SIG-M5 (cell line): ENCODE results near the gene TMEM82.

Source experiments
- DNase-seq: peaks from one replicate; lab custom pipeline; 2025; lab: John Stamatoyannopoulos, UW

TMEM82 gene

DNA sequence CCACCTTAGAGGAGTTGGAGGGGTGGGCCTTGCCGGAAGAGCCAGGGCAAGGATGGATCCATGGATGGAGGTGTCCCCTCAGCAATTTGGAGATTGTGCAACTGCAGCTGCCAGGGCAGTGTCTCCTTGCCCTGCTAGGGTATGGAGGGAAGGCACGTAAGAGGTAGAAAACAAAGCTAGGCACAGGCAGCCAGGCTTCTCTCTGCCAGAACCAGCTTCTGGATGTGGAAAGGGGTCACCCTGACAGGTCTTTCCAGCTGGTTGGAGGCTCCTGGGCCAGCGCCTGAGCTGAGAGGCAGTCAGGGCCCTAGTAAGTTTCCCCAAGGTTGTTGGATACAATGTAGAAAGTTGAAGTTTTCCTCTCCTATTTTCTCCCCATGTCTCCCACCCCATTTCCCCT is 21.4 kb upstream of the TMEM82 start:
- DNase-seq: no peak

DNA sequence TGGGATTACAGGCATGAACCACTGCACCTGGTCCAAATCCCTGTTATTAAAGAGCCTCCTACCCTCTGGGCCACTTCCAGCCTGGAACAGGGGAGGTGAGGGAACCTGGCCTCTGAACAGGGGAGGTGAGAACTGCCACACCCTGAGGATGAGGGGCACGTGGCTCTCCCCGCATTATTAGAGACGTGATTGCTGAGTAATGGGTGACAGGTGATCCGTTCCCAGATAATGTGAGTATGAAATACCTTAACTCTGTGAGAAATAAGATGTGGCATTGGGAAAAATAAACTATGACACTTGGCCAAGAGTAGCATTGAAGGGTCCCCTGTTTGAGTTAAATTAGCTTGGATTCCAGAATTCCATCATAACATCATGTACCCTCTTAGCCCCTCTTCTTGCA is 19.9 kb upstream of the TMEM82 start:
- no peak for DNase-seq

DNA sequence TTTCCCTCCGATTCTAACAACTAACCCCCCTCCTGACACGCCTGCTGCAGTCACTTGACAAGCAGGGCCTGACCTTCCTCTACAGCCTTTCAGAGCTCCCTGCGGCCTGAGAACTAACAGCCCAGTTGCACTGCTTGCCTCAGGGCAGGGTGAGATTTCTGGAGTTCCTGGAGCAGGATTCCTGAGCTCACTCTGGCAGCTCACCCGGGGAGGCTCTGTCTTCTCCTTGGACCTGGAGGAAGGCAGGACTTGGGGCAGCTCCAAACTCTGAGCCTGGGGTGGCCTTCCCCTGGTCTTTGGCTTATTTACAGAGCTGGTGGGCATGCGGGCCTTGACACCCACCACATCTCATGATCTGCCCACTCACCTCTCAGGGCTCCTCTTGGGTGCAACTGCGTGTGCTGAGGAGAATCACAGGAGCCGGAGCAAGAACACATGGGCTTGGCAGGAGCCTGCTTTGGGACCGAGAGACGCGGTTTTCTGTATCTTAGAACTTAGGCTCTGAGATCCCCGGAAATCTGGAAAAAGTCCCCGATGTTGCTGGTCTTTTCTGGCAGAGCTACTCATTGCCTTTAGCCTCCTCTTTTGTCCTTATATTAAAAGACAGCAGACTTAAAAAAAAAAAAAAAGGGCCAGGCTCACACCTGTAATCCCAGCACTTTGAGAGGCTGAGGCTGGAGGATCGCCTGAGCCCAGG is 19.3 kb upstream of the TMEM82 start:
- DNase-seq: no peak

DNA sequence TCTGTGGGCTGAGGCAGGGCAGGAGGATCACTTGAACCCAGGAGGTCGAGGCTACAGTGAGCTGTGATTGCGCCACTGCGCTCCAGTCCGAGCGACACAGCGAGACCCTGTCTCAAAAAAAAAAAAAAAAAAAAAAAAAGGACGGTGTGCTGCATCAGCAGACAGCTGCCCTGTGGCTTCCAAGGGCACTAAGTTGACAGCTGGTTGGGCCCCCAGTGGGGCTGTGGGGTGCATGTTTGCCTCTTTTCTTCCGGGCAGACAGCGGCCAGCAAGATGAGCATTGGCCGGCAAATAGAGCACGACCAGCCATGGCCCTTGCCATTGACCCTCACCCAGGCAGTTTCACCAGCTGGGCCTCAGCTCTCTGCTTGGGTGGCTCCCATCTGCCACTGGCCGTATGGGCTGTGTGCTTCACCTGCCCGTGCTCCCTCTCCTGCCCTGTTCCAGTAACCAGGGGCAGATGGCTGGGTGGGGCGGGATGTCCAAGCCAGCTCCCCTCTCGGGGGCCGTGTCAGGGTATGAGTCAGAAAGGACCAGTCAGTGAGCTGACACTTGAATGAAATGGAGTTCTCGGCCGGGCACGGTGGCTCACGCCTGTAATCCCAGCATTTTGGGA is 18.6 kb upstream of the TMEM82 start:
- DNase-seq: no peak

DNA sequence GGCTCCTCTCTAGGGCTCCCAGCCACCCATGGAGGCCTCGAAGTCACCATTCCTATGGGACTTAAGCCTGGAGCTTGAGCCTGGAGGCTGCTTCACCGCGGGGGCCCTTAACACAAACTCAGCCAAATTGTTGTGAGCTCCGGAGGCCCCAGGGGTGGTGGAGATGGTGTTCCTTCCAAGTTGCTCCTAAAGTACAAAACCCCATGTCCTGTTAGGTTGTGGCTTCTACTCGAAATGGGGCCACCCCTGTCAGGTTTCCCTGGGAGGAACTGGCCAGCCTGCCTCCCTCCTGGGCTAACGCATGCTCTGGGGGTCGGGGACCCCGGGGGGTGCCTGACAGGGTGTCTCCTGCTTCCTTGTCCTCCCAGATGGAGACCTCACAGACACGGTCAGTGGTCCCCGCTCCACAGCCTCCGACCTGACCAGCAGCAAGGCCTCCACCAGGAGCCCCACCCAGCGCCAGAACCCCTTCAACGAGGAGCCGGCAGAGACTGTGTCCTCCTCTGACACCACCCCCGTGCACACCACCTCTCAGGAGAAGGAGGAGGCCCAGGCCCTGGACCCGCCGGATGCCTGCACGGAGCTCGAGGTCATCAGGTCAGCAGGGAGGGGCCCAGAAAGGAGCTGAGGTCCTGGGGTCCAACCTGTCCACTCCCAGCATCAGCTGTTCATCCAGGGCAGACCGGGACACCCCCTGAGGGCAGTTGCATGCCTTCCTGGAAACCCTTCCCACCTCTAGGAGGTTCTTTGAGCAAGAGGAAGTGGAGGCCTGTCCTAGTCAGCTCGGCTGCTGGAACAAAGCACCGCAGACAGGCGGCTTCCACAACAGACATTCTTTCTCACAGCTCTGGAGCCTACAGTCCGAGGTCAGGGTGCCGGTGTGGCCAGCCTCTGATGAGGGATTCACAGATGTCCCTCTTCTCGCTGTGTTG is 17.1 kb upstream of the TMEM82 start:
- no peak for DNase-seq

DNA sequence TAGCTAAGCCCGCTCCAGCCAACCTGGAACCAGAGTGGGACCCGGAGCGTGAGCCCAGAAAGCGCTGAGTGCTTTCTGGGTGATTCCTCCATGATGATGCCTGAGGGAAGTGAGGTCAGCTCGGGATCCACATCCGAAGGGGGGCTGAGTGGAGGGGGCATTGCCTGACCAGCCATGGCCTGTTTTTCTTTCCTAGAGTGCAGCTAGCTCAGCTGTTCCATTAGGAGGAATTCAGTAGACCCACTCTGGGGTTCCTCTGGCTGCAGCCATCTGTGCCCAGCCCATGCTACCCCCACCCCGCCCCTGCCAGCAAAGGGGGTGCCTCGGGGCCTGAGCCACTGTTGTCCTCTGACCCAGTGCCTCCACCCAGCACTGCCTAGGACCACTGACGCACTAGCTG is 15.8 kb upstream of the TMEM82 start:
- DNase-seq: no peak

DNA sequence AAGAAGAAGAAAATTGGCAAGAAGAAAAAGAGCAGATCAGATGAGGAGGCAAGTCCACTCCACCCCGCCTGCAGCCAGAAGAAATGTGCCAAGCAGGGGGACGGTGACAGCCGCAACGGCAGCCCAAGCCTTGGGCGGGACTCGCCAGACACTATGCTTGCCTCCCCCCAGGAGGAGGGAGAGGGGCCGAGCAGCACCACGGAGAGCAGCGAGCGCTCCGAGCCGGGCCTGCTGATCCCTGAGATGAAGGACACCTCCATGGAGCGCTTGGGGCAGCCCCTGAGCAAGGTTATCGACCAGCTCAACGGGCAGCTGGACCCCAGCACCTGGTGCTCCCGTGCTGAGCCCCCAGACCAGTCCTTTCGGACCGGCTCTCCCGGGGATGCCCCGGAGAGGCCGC is 15.3 kb upstream of the TMEM82 start:
- DNase-seq: no peak

DNA sequence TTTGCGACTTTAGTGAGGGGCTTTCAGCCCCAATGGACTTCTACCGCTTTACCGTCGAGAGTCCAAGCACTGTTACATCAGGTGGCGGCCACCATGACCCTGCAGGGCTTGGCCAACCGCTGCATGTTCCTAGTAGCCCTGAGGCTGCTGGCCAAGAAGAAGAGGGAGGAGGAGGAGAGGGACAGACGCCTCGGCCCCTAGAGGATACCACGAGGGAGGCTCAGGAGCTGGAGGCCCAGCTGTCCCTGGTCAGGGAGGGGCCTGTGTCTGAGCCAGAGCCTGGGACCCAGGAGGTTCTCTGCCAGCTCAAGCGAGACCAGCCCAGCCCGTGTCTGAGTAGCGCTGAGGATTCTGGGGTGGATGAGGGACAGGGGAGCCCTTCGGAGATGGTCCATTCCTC is 14.9 kb upstream of the TMEM82 start:
- no peak for DNase-seq

DNA sequence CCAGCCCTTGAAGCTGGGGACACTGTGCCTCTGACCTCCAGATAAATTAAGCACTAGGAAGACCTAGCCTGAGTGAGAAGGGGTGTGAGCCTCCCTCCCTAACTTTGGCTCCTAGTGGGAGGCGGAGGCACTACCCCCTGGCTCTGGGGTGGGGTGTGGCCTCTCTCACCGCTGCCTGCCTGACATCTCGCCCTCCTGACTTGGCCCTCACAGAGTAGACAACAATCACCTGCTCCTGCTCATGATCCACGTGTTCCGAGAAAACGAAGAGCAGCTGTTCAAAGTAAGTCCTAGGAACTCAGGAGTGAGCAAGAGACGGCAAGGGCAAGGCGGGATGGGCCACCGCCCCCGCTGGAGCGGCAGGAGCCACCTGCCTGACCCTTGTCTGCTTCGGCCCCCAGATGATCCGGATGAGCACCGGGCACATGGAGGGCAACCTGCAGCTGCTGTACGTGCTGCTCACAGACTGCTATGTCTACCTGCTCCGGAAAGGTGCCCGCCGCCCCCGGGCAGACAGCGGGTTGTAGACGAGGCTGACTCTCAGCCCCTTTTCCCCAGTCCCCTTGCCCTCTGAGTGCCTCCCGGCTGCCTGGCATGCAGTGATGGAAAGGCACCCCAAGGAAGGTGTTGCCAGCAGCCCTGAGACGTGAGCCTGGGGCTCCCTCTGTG is 14.3 kb upstream of the TMEM82 start:
- no peak for DNase-seq

DNA sequence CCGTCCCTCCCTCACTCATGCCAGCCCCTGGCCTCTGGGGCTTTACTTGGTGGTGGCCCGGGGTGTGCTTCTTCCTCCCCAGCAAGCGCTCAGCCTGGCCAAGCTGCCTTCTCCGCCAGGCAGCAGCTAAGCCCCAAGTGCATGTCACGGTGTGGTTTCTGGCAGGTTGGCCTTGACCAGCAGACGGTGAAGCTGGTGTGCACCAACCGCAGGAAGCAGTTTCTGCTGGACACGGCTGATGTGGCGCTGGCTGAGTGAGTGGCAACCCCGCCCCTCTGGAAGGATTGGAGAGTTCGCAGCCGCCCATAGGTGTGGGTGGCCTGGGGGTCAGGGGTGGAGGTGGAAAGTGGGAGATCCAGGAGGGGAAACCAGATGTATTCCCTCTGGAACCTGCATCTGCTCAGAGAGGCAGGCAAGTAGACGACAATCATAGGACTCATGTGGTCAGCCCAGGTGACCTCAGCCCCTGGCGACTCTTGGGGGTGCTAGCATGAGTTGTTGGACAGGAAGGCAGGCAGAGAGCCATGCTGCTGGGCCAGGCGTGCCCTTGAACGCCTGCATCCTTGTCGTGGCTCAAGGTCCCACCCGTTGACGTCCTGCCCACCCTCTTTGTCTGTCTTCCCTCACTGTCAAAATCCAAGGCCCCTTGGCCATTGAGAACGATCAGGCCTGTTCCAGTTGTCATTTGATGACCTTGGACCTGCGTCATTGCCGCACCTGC is 13.2 kb upstream of the TMEM82 start:
- DNase-seq: no peak

DNA sequence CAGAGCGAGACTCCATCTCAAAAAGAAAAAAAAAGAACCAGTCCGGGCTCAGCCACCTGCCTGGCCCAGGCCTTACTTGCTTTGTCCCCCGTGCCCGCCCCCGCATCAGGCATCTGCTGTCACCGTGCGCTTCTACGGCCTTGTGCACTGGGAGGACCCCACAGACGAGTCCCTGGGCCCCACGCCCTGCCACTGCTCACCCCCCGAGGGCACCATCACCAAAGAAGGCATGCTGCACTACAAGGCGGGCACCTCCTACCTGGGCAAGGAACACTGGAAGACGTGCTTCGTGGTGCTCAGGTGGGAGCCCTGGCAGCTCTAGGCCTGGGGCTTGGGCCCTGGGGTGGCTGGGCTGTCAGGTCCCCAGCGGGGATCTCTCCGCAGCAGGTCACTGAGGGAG is 11.9 kb upstream of the TMEM82 start:
- no peak for DNase-seq

DNA sequence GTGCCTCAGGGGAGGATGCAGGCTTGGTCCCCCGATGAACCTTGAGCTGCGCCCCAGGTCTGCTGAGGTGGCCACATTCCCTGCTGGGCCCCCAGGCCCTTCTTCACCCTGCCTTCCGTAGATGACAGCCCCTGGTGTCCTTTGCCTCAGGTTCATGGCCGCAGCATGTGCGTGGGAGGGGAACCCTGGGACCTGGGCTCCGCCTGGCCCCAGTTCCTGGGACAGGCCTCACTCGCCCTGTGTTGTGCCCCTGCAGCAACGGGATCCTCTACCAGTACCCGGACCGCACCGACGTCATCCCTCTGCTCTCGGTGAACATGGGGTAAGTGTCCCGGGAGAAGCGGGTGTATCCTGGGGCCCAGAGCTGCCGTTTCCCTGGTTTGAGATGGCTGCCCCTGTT is 11.4 kb upstream of the TMEM82 start:
- DNase-seq: no peak

DNA sequence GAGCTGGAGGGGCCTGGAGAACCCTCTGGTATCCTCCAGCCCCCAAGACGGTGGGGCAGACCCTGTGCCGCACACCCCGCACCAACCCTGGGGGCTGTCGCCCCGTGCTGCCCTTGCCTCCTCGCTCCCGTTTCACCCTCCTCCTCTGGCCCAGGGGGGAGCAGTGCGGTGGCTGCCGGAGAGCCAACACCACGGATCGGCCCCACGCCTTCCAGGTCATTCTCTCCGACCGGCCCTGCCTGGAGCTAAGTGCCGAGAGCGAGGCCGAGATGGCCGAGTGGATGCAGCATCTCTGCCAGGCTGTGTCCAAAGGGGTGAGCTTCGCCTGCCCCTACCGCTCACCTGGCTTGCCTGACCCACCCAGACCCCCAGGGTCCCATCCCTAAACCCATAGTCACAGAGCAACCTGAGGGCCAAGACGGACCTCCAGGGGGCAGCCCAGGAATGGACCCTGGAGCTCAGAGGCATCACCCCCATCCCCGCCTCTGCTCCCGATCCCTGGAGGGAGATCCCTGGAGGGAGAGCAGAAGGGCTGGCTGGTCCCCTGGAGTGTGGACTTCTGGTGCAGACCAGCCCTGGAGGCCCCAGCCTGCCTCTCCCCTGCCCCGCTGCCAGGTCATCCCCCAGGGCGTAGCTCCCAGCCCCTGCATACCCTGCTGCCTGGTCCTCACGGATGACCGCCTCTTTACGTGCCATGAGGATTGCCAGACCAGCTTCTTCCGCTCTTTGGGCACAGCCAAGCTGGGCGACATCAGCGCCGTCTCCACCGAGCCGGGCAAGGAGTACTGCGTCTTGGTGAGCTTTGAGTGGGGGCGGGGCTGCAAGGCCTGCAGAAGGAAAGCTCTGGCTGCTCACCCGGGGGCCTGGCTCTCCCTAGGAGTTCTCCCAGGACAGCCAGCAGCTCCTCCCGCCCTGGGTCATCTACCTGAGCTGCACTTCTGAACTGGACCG is 10.3 kb upstream of the TMEM82 start:
- no peak for DNase-seq

DNA sequence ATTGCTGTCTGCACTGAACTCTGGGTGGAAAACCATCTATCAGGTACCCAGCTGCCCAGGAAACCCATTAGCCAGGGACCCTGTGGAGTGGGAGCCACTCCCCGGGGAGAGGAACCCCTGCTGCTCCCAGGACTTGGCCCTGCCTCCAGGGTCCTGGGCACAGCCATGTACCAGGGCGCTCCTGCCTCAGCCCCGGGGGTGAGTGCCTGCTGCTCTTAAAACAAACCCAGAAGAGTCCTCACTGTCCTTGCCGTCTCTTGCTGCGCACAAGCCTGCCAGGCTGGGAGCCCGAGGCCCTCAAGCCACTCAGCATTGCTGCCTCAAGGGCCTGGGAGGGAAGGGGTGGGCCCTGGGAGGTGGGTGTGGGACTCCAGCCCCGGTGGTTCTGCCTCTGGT is 9.6 kb upstream of the TMEM82 start:
- no peak for DNase-seq

DNA sequence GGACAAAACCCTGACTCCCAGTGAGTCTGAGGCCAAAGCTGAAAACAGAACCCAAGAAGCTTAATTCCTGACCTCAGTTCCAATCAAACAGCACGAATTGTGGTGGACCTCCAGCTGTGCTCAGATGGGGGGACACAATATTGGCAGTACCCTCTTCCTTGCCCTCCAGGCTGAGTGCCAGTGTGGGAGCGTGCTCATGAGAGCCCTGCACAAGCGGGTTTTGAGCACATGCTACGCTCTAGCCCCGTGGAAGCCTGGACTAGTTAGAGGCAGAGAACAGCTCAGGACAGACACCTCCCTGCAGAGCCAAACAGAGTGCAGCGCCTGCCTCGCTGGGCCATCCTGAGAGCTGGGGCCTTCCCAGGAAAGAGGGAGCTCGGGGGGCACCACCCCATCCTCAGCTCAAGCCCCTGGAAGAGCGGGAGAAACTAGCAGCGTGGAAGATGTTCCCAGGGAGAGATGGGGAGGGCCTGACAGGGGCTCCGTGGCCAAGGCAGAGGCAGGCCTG is 9.0 kb upstream of the TMEM82 start:
- DNase-seq: no peak

DNA sequence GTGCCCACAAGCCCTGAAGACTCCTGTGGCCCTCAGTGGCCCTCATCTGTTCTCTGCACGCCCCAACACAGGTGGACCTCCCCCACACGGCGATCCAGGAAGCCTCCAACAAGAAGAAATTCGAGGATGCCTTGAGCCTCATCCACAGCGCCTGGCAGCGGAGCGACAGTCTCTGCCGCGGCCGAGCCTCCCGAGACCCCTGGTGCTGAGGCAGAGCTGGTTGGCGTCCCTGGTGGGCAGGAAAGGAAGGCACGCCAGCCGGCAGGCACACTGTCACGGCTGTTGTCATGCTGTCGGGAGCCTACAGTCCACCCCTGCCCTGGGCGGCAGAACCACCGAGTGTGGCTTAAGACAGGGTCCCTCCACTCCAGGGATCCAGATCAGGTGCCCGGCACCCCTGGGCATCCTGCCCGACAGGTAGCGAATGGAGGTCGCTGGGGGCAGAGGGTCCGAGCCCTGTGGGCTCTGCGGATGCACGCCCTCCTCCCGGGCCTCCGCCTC is 8.5 kb upstream of the TMEM82 start:
- DNase-seq: no peak

DNA sequence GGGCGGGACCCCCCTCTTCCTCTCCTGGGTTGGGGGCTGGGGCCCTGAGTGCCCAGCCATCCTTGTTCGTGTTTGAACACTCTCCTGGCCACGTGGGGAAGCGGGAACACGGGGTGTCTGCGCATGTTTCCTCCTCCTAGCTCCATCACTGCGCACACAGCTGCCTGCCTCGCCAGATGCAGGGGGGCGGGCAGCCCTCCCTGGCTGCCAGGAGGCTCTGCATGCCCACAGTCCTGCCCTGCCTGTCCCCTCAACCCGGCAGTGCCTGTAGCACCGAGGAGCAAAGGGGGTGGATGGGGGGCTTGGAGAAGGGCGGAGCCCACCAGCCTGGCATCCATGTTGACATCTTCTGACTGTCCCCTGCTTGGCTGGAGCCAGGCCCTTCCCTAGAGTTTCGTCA is 8.0 kb upstream of the TMEM82 start:
- DNase-seq: no peak

DNA sequence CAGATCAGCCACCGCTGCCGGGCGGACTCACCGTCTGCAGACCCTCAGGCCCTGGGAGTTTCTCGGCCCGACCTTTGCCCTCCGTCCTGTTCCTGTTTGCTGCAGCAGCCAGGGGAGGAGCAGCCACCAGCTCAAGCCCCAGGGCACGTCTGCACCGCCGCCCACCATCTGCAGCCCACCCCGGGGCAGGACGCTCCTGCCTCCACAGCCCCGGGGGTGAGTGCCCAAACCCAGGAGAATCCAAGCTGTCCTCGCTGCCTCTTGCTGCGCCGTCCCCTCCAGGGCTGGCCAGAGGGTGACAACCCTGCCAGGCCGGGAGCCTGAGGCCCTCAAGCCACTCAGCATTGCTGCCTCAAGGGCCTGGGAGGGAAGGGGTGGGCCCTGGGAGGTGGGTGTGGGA is 7.4 kb upstream of the TMEM82 start:
- DNase-seq: no peak

DNA sequence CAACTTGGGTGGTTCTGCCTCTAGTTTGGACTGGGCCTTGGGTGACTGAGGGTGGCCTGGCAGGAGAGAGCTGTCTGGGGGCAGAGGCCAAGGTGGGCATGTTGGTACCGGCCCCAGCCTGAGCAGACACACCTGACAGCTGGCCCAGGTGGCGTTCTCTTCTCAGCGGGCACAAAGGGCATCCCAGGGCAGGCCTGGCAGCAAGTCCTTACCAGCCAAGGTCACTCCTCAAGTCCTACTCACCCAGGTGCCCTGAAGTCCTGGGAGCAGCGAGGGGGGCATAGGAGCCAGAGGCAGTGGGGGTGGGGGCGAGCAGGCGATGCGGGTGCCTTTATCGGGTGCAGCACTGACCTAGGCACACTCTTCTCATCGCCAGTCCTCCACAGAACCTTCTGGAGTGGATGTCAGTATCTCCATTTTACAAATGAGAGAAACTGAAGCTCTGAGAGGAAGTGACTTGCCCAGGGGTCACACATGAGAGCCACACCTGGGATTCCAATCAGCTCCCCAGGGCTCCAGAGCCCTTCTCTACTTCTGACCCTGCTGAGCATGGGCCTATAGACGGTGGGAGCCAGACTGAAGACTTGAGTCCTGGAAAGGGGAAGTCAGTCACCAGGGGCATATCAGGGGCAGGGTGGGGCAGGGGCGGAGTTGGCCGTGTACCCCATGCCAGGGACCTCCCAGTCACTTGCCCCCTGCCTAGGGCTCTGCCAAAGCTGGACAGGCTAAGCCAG is 6.8 kb upstream of the TMEM82 start:
- no peak for DNase-seq
